ENCODE results near the gene PRPF19.

Gene PRPF19

DNA sequence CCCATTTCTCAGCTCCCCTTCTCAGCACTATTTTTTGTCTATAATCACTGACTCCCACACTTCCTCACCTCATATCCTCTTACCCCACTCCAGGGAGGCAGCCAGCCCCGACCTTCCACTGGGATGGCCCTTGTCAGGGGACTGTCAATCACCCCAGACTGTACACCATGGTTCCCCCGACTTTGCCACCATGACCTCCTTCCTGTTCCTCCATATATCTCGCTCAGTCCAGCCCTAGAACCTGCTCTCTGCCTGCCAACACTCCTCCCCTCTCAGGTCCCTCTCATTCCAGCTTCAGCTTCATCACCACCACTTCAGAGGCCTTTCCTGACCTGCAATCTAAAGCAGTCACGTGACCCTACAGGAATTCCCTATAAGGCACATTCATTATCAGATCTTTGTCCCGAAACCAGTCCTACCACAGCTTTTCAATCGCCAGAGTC is 16.5 kb downstream of the PRPF19 start:
- H3K27ac ChIP-seq (ENCODE audit: low read depth, low read length): no peak overlapping the region
- no peak overlapping the region for H3K4me2 ChIP-seq (ENCODE audit: low read depth, low read length, poor library complexity, severe bottlenecking)
- no peaks in the 10 kb centered on the region for H3K9me2 ChIP-seq (replicated peaks; ENCODE audit: insufficient read depth, low read length)
- H3K9ac ChIP-seq (ENCODE audit: low read length): no peak overlapping the region
- no peaks in the 10 kb centered on the region for H3K27me3 ChIP-seq (ENCODE audit: low read length)
- H3K79me2 ChIP-seq (ENCODE audit: insufficient read depth, low read length): no peaks in the 10 kb centered on the region
- TF ChIP-seq, protein P1, sequence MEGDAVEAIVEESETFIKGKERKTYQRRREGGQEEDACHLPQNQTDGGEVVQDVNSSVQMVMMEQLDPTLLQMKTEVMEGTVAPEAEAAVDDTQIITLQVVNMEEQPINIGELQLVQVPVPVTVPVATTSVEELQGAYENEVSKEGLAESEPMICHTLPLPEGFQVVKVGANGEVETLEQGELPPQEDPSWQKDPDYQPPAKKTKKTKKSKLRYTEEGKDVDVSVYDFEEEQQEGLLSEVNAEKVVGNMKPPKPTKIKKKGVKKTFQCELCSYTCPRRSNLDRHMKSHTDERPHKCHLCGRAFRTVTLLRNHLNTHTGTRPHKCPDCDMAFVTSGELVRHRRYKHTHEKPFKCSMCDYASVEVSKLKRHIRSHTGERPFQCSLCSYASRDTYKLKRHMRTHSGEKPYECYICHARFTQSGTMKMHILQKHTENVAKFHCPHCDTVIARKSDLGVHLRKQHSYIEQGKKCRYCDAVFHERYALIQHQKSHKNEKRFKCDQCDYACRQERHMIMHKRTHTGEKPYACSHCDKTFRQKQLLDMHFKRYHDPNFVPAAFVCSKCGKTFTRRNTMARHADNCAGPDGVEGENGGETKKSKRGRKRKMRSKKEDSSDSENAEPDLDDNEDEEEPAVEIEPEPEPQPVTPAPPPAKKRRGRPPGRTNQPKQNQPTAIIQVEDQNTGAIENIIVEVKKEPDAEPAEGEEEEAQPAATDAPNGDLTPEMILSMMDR (IDR thresholded peaks at IDR 0.05; ENCODE audit: insufficient read depth, low read length, poor library complexity, severe bottlenecking): no peak
- TF ChIP-seq EZH2phosphoT487 (conservative IDR thresholded peaks at IDR 0.05; ENCODE audit: low read length): no peak
- H3K4me3 ChIP-seq (ENCODE audit: insufficient read depth, low read length, poor library complexity, severe bottlenecking): no peak overlapping the region
- no peak overlapping the region for H2AFZ ChIP-seq (ENCODE audit: low read depth, low read length, severe bottlenecking)
- H3K36me3 ChIP-seq (ENCODE audit: low read length): 0 out of 2 replicates have a peak, but pooled peaks cover 6% of the 10 kb centered on the region
- H4K20me1 ChIP-seq (ENCODE audit: low read depth, low read length): no peaks in the 10 kb centered on the region
- 0 out of 2 replicates have a peak, but pooled peaks cover 4% of the 10 kb centered on the region for H3F3A ChIP-seq (ENCODE audit: insufficient read depth)
- H3K9me3 ChIP-seq (ENCODE audit: insufficient read depth, low read length): no peaks in the 10 kb centered on the region

GRCh38 chr11:60887556-60887955 is 18.8 kb downstream of the PRPF19 start:
- no peak overlapping the region for H3K4me2 ChIP-seq (ENCODE audit: low read depth, low read length, poor library complexity, severe bottlenecking)
- 0 out of 2 replicates have a peak, but pooled peaks cover 5% of the 10 kb centered on the region for H3K36me3 ChIP-seq (ENCODE audit: low read length)
- 0 out of 2 replicates have a peak, but pooled peaks cover 4% of the 10 kb centered on the region for H3F3A ChIP-seq (ENCODE audit: insufficient read depth)
- no peak overlapping the region for H3K27ac ChIP-seq (ENCODE audit: low read depth, low read length)
- H3K9me2 ChIP-seq (replicated peaks; ENCODE audit: insufficient read depth, low read length): no peaks in the 10 kb centered on the region
- H3K4me3 ChIP-seq (ENCODE audit: insufficient read depth, low read length, poor library complexity, severe bottlenecking): no peak overlapping the region
- TF ChIP-seq EZH2phosphoT487 (conservative IDR thresholded peaks at IDR 0.05; ENCODE audit: low read length): no peak
- TF ChIP-seq, protein P1 (IDR thresholded peaks at IDR 0.05; ENCODE audit: insufficient read depth, low read length, poor library complexity, severe bottlenecking): peak; percentile 50
- H3K9ac ChIP-seq (ENCODE audit: low read length): no peak overlapping the region
- no peaks in the 10 kb centered on the region for H4K20me1 ChIP-seq (ENCODE audit: low read depth, low read length)
- H3K79me2 ChIP-seq (ENCODE audit: insufficient read depth, low read length): no peaks in the 10 kb centered on the region
- H2AFZ ChIP-seq (ENCODE audit: low read depth, low read length, severe bottlenecking): no peak overlapping the region
- H3K27me3 ChIP-seq (ENCODE audit: low read length): no peaks in the 10 kb centered on the region
- no peaks in the 10 kb centered on the region for H3K9me3 ChIP-seq (ENCODE audit: insufficient read depth, low read length)

DNA sequence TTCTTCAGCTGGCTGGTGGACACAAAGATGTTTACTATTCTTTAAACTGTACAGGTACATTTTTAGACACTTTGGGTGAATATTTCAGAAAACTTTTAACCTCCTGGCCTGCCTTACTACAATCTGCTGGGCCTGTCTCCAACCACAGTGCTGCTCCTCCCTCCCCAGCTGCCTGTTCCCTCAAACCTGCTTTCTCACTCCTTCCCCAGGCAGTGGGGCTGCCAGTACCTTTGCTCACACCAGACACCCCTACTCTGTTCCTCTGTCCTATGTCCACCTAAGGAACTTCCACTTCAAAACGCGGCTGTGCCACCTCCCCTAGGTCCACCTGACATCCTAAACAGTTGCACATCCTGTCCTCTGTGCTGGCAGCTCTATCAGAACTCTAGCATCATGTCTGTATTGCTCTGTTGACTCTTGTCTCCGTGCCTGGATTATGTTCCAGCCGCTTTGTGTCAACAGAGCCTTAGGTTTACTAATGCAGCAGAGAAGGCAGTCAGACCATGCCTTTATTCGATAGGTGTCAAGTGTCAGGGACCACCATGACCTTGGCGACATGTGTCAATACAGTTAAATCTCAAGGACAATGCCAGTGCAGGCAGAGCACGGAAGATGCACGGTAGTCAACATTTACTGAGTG is 25.6 kb downstream of the PRPF19 start:
- no peak overlapping the region for H3K4me2 ChIP-seq (ENCODE audit: low read depth, low read length, poor library complexity, severe bottlenecking)
- H3F3A ChIP-seq (ENCODE audit: insufficient read depth): no peaks in the 10 kb centered on the region
- H3K9ac ChIP-seq (ENCODE audit: low read length): no peak overlapping the region
- no peaks in the 10 kb centered on the region for H3K27me3 ChIP-seq (ENCODE audit: low read length)
- H3K9me3 ChIP-seq (ENCODE audit: insufficient read depth, low read length): no peaks in the 10 kb centered on the region
- H3K79me2 ChIP-seq (ENCODE audit: insufficient read depth, low read length): no peaks in the 10 kb centered on the region
- H3K9me2 ChIP-seq (replicated peaks; ENCODE audit: insufficient read depth, low read length): no peaks in the 10 kb centered on the region
- no peak overlapping the region for H3K4me3 ChIP-seq (ENCODE audit: insufficient read depth, low read length, poor library complexity, severe bottlenecking)
- H4K20me1 ChIP-seq (ENCODE audit: low read depth, low read length): no peaks in the 10 kb centered on the region
- TF ChIP-seq, protein P1 (IDR thresholded peaks at IDR 0.05; ENCODE audit: insufficient read depth, low read length, poor library complexity, severe bottlenecking): no peak
- TF ChIP-seq EZH2phosphoT487 (conservative IDR thresholded peaks at IDR 0.05; ENCODE audit: low read length): no peak
- H3K36me3 ChIP-seq (ENCODE audit: low read length): no peaks in the 10 kb centered on the region; the same call in 1 of the 2 replicates
- no peak overlapping the region for H2AFZ ChIP-seq (ENCODE audit: low read depth, low read length, severe bottlenecking)
- no peak overlapping the region for H3K27ac ChIP-seq (ENCODE audit: low read depth, low read length)

All from SU-DHL-6 (cell line).